Activated CD8-positive, alpha-beta T cell treated with anti-CD3 and anti-CD28 coated beads, Interleukin-2, amount 10 ng/mL, durations not matched to agents 7 days and 5 days (primary cell): ENCODE data around the gene CD2AP. TPM values are rescaled to one million over a fixed set of nuclear protein-coding genes. Genes with fewer than 3 reads are reported as not detected.

ENCODE experiments used
- ATAC-seq: fragments of 150-1000 bp; cut with Tn5 transposase; one replicate; pipeline ENCODE4 v1.10.0; 2021; ENCODE audit warnings: moderate library complexity
- CTCF ChIA-PET: fragments of 350-600 bp; sonication (Branson Sonifier 250); formaldehyde crosslinking; loops from one replicate; lab custom pipeline; 2021; ENCODE audit warnings: antibody characterized with exemption; lab: Charles Lee
- POLR2A ChIA-PET: fragments of 350-600 bp; sonication (Branson Sonifier 250); formaldehyde crosslinking; loops from one replicate; lab custom pipeline; 2021; ENCODE audit warnings: antibody characterized with exemption; lab: Charles Lee
- DNase-seq: peaks from one replicate; pipeline ENCODE4 v3.0.0-alpha.2; 2020
- H3K27ac Mint-ChIP-seq: one replicate; pipeline ENCODE4 v1.8.0; 2021; ENCODE audit warnings: mild to moderate bottlenecking, mixed read lengths
- H3K27me3 Mint-ChIP-seq: one replicate; pipeline ENCODE4 v1.8.0; 2021; ENCODE audit warnings: low read depth, mixed read lengths
- H3K36me3 Mint-ChIP-seq: one replicate; pipeline ENCODE4 v1.8.0; 2021; ENCODE audit warnings: low read depth, mixed read lengths
- H3K4me1 Mint-ChIP-seq: one replicate; pipeline ENCODE4 v1.8.0; 2021; ENCODE audit warnings: low read depth, mixed read lengths
- H3K4me3 Mint-ChIP-seq: one replicate; pipeline ENCODE4 v1.8.0; 2021; ENCODE audit warnings: mild to moderate bottlenecking, mixed read lengths
- H3K9me3 Mint-ChIP-seq: one replicate; pipeline ENCODE4 v1.8.0; 2022; ENCODE audit warnings: mixed read lengths; ENCODE audit not compliant: insufficient read depth
- total RNA-seq, 2 experiments: library from RNA; stranded (reverse); gene quantifications; one replicate each; pipeline ENCODE4 v1.2.3, GENCODE V29; 2021

The CD2AP gene
- total RNA-seq, 2 experiments from 2014 or later: 38.8 to 39.2 TPM

GRCh38 chr6:47484616-47485015 lies 7.0 kb downstream of the CD2AP start:
- DNase-seq (no peak), ATAC-seq (no peak)
- Mint-ChIP-seq H3K4me1 (peaks cover 45% of the 10 kb centered on the region), H3K36me3 (peaks cover 10% of the 10 kb centered on the region), H3K4me3 (no peak overlapping the region), H3K9me3 (no peaks in the 10 kb centered on the region), H3K27me3 (no peaks in the 10 kb centered on the region), H3K27ac (no peak overlapping the region)
- ChIA-PET CTCF (no interaction called here), POLR2A (no interaction called here)

- no peak overlapping the region for H3K4me3 Mint-ChIP-seq
- POLR2A ChIA-PET: interaction anchor here (0.6 kb wide), 1 partner anchor 64 kb away, joined by 4 read pairs; no protein-coding TSS in a partner anchor
- peaks cover 10% of the 10 kb centered on the region for H3K36me3 Mint-ChIP-seq
- CTCF ChIA-PET: no interaction called here
- no peaks in the 10 kb centered on the region for H3K27me3 Mint-ChIP-seq
- no peaks in the 10 kb centered on the region for H3K9me3 Mint-ChIP-seq
- H3K27ac Mint-ChIP-seq: no peak overlapping the region
- H3K4me1 Mint-ChIP-seq: peaks cover 41% of the 10 kb centered on the region
- no peak for ATAC-seq
- DNase-seq: no peak
Measured at GRCh38 chr6:47485083-47485482, 7.5 kb downstream of the CD2AP start.

DNA sequence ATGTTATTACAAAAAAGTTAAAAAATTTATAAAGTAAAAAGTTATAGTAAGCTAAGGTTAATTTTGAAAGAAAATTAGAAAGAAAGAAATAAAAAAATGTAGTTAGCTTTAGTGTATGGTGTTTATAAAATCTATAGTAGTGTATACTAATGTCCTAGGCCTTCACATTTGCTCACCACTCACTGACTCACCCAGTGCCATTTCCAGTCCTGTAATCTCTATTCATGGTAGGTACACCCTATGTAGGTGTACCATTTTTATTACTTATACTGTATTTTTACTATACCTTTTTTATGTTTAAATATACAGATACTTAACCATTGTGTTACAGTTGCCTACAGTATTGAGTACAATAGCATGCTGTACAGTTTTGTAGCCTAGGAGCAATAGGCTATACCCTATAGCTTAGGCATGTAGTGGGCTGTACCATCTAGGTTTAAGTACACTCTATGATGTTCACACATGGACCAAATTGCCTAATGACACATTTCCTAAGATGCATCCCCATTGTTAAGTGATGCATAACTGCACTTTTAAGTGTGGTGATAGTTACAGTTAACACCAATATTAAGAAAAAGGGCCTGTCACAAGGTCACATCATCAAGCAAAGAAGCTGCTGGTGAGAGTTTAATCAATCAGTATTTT lies 8.0 kb downstream of the CD2AP start:
- Mint-ChIP-seq H3K9me3 (no peaks in the 10 kb centered on the region), H3K36me3 (peaks cover 10% of the 10 kb centered on the region), H3K4me3 (no peak overlapping the region), H3K27me3 (no peaks in the 10 kb centered on the region), H3K27ac (no peak overlapping the region), H3K4me1 (peaks cover 36% of the 10 kb centered on the region)
- no peak for ATAC-seq
- DNase-seq: no peak
- POLR2A ChIA-PET: interaction anchor here (0.6 to 1.5 kb wide), 3 partner anchors 8 to 187 kb away, joined by 3 to 6 read pairs (median 4); partner anchors contain the start of gene CD2AP
- CTCF ChIA-PET: no interaction called here

GRCh38 chr6:47489995-47490394 lies 12.4 kb downstream of the CD2AP start:
- DNase-seq (no peak), ATAC-seq (no peak)
- H3K4me1 Mint-ChIP-seq: peaks cover 8% of the 10 kb centered on the region
- POLR2A ChIA-PET: no interaction called here
- CTCF ChIA-PET: no interaction called here
- H3K9me3 Mint-ChIP-seq: no peaks in the 10 kb centered on the region
- H3K36me3 Mint-ChIP-seq: peaks cover 13% of the 10 kb centered on the region
- H3K4me3 Mint-ChIP-seq: no peak overlapping the region
- no peak overlapping the region for H3K27ac Mint-ChIP-seq
- H3K27me3 Mint-ChIP-seq: no peaks in the 10 kb centered on the region

DNA sequence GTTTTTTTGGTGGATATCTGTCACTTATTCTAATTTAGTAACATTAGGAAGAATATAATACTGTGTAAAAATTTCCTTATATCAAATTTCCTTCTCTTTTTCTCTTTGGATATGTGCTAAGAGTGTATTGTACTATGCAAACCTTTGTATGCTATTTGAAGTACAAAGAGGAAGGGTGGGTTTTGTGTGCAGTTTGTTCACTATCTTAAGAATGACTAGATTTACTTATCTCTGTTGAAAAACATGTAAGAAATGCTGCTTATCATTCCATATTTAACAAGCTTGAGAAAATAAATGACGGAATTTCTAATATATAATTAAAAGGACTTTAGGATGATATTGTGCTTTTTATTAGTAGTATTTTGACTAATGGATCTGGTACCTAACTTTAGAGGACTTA lies 13.1 kb downstream of the CD2AP start:
- Mint-ChIP-seq H3K9me3 (no peaks in the 10 kb centered on the region), H3K4me1 (peaks cover 8% of the 10 kb centered on the region), H3K27ac (no peak overlapping the region), H3K36me3 (peaks cover 13% of the 10 kb centered on the region), H3K27me3 (no peaks in the 10 kb centered on the region), H3K4me3 (no peak overlapping the region)
- no peak for ATAC-seq
- no peak for DNase-seq
- CTCF ChIA-PET: no interaction called here
- POLR2A ChIA-PET: no interaction called here

DNA sequence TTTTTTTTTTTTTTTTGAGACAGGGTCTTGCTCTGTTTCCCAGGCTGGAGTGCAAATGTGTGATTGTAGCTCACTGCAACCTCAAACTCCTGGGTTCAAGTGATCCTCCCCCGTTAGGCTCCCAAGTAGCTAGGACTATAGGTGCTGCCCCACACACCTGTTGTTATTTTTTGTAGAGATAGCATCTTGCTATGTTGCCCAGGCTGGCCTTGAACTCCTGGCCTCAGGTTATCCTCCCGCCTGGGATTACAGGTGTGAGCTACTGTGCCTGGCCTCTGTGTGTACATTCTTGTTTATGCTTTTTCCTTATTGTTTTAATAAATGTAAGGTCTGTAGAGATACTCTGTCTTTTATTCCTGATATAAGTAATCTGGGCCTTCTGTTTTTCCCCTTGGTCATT lies 14.8 kb downstream of the CD2AP start:
- Mint-ChIP-seq H3K4me3 (no peak overlapping the region), H3K4me1 (peaks cover 10% of the 10 kb centered on the region), H3K27ac (no peak overlapping the region), H3K27me3 (no peaks in the 10 kb centered on the region), H3K9me3 (no peaks in the 10 kb centered on the region), H3K36me3 (peaks cover 8% of the 10 kb centered on the region)
- POLR2A ChIA-PET: interaction anchor here (1.3 kb wide), 1 partner anchor 14 kb away, joined by 5 read pairs; the partner anchor contains the start of gene CD2AP
- DNase-seq (no peak), ATAC-seq (no peak)
- CTCF ChIA-PET: interaction anchor here (1.1 kb wide), 1 partner anchor 15 kb away, joined by 4 read pairs; the partner anchor contains the start of gene CD2AP

DNA sequence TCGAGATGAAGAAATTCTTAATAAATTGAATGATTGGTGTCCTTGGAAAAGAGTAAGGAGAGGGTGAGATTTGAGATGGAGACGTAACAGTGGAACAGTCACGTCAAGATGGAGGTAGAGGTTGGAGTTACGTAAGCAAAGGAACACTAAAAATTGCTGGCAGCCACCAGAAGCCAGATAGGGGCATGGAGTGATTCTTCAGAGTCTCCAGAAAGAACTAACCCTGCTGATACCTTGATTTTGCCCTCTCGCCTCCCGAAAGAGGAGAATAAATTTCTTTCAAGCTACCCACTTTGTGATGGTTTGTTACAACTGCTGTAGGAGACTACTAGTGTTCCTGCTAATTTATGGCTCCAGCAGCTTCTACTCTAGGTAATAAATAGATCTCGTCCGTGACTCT lies 17.6 kb downstream of the CD2AP start:
- H3K27me3 Mint-ChIP-seq: no peaks in the 10 kb centered on the region
- CTCF ChIA-PET: no interaction called here
- no peak overlapping the region for H3K27ac Mint-ChIP-seq
- peaks cover 14% of the 10 kb centered on the region for H3K36me3 Mint-ChIP-seq
- POLR2A ChIA-PET: no interaction called here
- no peaks in the 10 kb centered on the region for H3K9me3 Mint-ChIP-seq
- no peak overlapping the region for H3K4me3 Mint-ChIP-seq
- DNase-seq (no peak), ATAC-seq (no peak)
- peaks cover 10% of the 10 kb centered on the region for H3K4me1 Mint-ChIP-seq

DNA sequence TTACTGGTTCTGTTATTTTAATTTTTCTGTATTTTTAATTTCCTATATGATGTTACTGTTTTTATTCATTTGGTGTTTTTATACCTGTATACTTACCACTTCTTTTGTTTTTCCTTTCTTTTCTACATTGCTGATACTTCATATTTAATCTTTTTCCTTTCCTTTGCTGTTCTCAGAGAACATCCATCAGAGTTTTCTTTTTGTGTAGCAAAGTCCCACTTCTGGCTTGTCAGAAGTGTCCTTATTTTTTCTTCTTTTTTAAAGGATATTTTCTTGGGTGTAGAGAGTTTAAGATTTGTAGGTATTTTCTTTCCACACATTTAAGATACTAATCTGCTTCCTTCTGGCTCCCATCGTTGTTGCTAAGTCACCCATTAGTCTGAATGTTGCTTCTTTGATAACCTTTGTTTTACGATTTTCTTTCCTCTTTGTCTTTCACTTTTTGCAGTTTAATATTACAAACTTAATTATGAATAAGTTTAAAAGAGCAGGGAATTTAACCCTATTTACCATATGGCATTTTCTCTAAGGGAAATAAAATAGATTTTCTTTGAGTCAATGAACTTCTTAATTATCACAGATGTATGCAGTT lies 18.5 kb downstream of the CD2AP start:
- H3K4me3 Mint-ChIP-seq: no peak overlapping the region
- peaks cover 10% of the 10 kb centered on the region for H3K4me1 Mint-ChIP-seq
- CTCF ChIA-PET: no interaction called here
- POLR2A ChIA-PET: no interaction called here
- no peaks in the 10 kb centered on the region for H3K9me3 Mint-ChIP-seq
- no peak overlapping the region for H3K27ac Mint-ChIP-seq
- peaks cover 17% of the 10 kb centered on the region for H3K36me3 Mint-ChIP-seq
- ATAC-seq: no peak
- DNase-seq: no peak
- no peaks in the 10 kb centered on the region for H3K27me3 Mint-ChIP-seq

DNA sequence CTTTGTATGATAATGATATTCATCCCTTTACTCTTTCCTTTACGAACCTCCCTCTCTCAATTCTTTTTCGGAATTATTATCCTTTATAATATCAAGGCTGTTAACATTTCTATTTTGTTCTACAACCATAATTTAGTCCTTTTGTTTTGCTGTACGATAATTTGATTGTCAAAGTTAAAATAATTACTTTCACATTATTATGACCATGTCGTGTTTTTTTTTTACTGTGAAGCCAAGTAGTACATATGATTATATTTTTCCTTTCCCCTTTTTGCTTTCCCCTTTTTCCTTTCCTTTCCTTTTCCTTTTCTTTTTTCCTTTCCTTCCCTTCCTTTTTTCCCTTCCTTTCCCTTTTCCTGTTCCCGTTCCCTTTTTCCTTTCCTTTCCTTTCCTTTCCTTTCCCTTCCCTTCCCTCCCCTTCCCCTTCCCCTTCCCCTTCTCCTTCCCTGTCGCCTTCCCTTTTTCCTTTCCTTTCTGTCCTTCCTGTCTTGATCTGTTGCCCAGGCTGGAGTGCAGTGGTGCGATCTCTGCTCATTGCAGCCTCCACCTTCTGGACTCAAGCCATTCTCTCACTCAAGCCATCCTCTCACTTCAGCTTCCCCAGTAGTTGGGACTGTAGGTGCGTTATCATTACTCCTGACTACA lies 19.5 kb downstream of the CD2AP start:
- Mint-ChIP-seq H3K4me3 (no peak overlapping the region), H3K27ac (no peak overlapping the region), H3K36me3 (peaks cover 20% of the 10 kb centered on the region), H3K9me3 (no peaks in the 10 kb centered on the region), H3K4me1 (peaks cover 11% of the 10 kb centered on the region), H3K27me3 (no peaks in the 10 kb centered on the region)
- ATAC-seq: no peak
- no peak for DNase-seq
- CTCF ChIA-PET: no interaction called here
- POLR2A ChIA-PET: no interaction called here

DNA sequence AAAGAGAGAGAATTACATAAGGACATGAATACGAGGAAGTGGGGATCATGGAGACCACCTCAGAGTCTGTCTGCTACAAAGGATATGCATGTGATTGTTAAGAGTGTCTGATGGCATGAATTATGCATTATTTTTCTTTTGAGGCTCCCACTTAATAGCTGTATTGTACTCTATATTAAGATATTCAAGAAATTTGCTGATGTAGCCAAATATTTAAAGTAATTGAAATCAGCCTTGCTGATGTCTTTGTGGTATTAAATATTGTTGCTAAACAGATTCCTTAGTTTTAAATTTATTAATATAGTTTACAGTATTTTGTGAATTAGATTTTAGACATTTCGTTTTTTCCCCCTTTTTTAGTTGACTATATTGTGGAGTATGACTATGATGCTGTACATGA lies 25.3 kb downstream of the CD2AP start:
- DNase-seq: no peak
- Mint-ChIP-seq H3K4me1 (peaks cover 13% of the 10 kb centered on the region), H3K27me3 (no peaks in the 10 kb centered on the region), H3K36me3 (peaks cover 38% of the 10 kb centered on the region), H3K4me3 (no peak overlapping the region), H3K9me3 (no peaks in the 10 kb centered on the region), H3K27ac (no peak overlapping the region)
- ChIA-PET CTCF (interaction anchor here (1.6 kb wide), 1 partner anchor 10 kb away, joined by 4 read pairs; no protein-coding TSS in a partner anchor), POLR2A (no interaction called here)
- ATAC-seq: no peak

- POLR2A ChIA-PET: no interaction called here
- no peaks in the 10 kb centered on the region for H3K27me3 Mint-ChIP-seq
Measured at GRCh38 chr6:47509937-47510336, 32.3 kb downstream of the CD2AP start.

DNA sequence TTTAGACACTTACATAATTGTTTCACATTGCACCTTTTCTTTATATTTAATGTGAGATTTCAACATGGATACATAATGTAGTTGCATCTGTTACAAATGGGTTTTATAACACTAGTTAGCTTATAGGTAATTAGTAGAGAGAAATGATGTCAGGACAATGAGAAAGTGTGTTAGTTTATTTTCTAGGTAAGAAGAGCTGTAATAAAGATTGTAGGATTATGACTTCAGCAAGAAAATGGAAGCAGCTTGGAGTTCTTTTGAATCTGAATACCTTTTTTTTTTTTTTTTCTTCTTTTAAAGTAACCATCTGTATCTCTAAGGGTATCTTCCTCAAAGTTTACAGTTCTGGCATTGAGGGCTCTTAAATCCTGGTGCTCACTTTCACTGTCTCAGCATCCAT lies 35.3 kb downstream of the CD2AP start:
- Mint-ChIP-seq H3K9me3 (peaks cover 25% of the 10 kb centered on the region), H3K36me3 (peaks cover 67% of the 10 kb centered on the region), H3K4me1 (peaks cover 6% of the 10 kb centered on the region), H3K27me3 (no peaks in the 10 kb centered on the region), H3K4me3 (no peak overlapping the region), H3K27ac (no peak overlapping the region)
- DNase-seq (no peak), ATAC-seq (no peak)
- POLR2A ChIA-PET: interaction anchor here (2.4 kb wide), 1 partner anchor 36 kb away, joined by 10 read pairs; the partner anchor contains the start of gene CD2AP
- CTCF ChIA-PET: interaction anchor here (1.0 to 1.7 kb wide), 4 partner anchors 10 to 118 kb away, joined by 3 to 5 read pairs (median 4); no protein-coding TSS in a partner anchor

More at GRCh38 chr6:47509937-47510336, 32.3 kb downstream of the CD2AP start:
- peaks cover 25% of the 10 kb centered on the region for H3K9me3 Mint-ChIP-seq
- H3K4me1 Mint-ChIP-seq: peaks cover 11% of the 10 kb centered on the region
- peaks cover 62% of the 10 kb centered on the region for H3K36me3 Mint-ChIP-seq
- CTCF ChIA-PET: no interaction called here
- ATAC-seq (no peak), DNase-seq (no peak)
- no peak overlapping the region for H3K4me3 Mint-ChIP-seq
- no peak overlapping the region for H3K27ac Mint-ChIP-seq
